ENCODE data around the gene GRIK3.

Gene GRIK3

GRCh38 chr1:37012226-37012625, 22.1 kb downstream of the GRIK3 start:
- DNase-seq (ENCODE audit: low read depth) = no peak

GRCh38 chr1:37010011-37010410, 24.3 kb downstream of the GRIK3 start:
- DNase-seq (ENCODE audit: low read depth) = no peak

- DNase-seq (ENCODE audit: low read depth) = no peak
These were observed 24.8 kb downstream of the GRIK3 start for GRCh38 chr1:37009521-37009920.

GRCh38 chr1:37006132-37006868, 28.0 kb downstream of the GRIK3 start:
- DNase-seq (ENCODE audit: low read depth) = no peak

GRCh38 chr1:37002898-37003297, 31.4 kb downstream of the GRIK3 start:
- no peak for DNase-seq (ENCODE audit: low read depth)

- DNase-seq (ENCODE audit: low read depth) = no peak
These were observed 32.6 kb downstream of the GRIK3 start for GRCh38 chr1:37001703-37002102.

- DNase-seq (ENCODE audit: low read depth) = no peak
These were observed 38.2 kb downstream of the GRIK3 start for GRCh38 chr1:36996106-36996505.

GRCh38 chr1:36994868-36995267, 39.4 kb downstream of the GRIK3 start:
- DNase-seq (ENCODE audit: low read depth) = no peak

- DNase-seq (ENCODE audit: low read depth) = no peak
These were observed 40.0 kb downstream of the GRIK3 start for GRCh38 chr1:36994294-36994693.

GRCh38 chr1:36992139-36992943, 42.0 kb downstream of the GRIK3 start:
- no peak for DNase-seq (ENCODE audit: low read depth)

GRCh38 chr1:36991551-36991950, 42.8 kb downstream of the GRIK3 start:
- no peak for DNase-seq (ENCODE audit: low read depth)

GRCh38 chr1:36990928-36991327, 43.4 kb downstream of the GRIK3 start:
- no peak for DNase-seq (ENCODE audit: low read depth)

GRCh38 chr1:36989241-36989640, 45.1 kb downstream of the GRIK3 start:
- no peak for DNase-seq (ENCODE audit: low read depth)

- no peak for DNase-seq (ENCODE audit: low read depth)
These were observed 45.5 kb downstream of the GRIK3 start for GRCh38 chr1:36988741-36989193.

- DNase-seq (ENCODE audit: low read depth) = no peak
These were observed 46.0 kb downstream of the GRIK3 start for GRCh38 chr1:36988321-36988720.

- no peak for DNase-seq (ENCODE audit: low read depth)
These were observed 47.0 kb downstream of the GRIK3 start for GRCh38 chr1:36987276-36987675.

GRCh38 chr1:36986241-36986985, 47.9 kb downstream of the GRIK3 start:
- DNase-seq (ENCODE audit: low read depth) = no peak

- no peak for DNase-seq (ENCODE audit: low read depth)
These were observed 49.6 kb downstream of the GRIK3 start for GRCh38 chr1:36984675-36985074.

- DNase-seq (ENCODE audit: low read depth) = no peak
These were observed 50.3 kb downstream of the GRIK3 start for GRCh38 chr1:36984026-36984425.

GRCh38 chr1:36982709-36983108, 51.6 kb downstream of the GRIK3 start:
- DNase-seq (ENCODE audit: low read depth) = no peak

- no peak for DNase-seq (ENCODE audit: low read depth)
These were observed 52.3 kb downstream of the GRIK3 start for GRCh38 chr1:36981771-36982622.

- no peak for DNase-seq (ENCODE audit: low read depth)
These were observed 53.2 kb downstream of the GRIK3 start for GRCh38 chr1:36981126-36981525.
